ENCODE results near the gene MAP2K7.
"Not testable (repeated sequence)": the region's sequence is repeated elsewhere in the genome, so short reads cannot be mapped to it uniquely, and the experiment has no call there.

The MAP2K7 gene

GRCh38 chr19:7927605-7928333, 24.1 kb downstream of the MAP2K7 start:
- no peak for DNase-seq (ENCODE audit: low spot score)
- in situ Hi-C loops (cut with MboI; ENCODE audit: low pct_unique_long_range_greater_than_20kb, low sequenced_read_pairs, unreplicated experiment), result no loop called here
- no peak for TF ChIP-seq CTCF (IDR thresholded peaks at IDR 0.05; ENCODE audit: extremely low read depth, insufficient read depth, missing control alignments)

- no peak for DNase-seq (ENCODE audit: low spot score)
- no peak for TF ChIP-seq CTCF (IDR thresholded peaks at IDR 0.05; ENCODE audit: extremely low read depth, insufficient read depth, missing control alignments)
- in situ Hi-C loops (cut with MboI; ENCODE audit: low pct_unique_long_range_greater_than_20kb, low sequenced_read_pairs, unreplicated experiment), result no loop called here
Measured at GRCh38 chr19:7928334-7928706, 24.6 kb downstream of the MAP2K7 start.

- peak; percentile 78 for DNase-seq (ENCODE audit: low spot score)
Measured at GRCh38 chr19:7928741-7929701, 25.3 kb downstream of the MAP2K7 start.

GRCh38 chr19:7930030-7930429, 26.4 kb downstream of the MAP2K7 start:
- DNase-seq (ENCODE audit: low spot score); in situ Hi-C loops (cut with MboI; ENCODE audit: low pct_unique_long_range_greater_than_20kb, low sequenced_read_pairs, unreplicated experiment): not testable (repeated sequence)

More at GRCh38 chr19:7928741-7929701, 25.3 kb downstream of the MAP2K7 start:
- in situ Hi-C loops (cut with MboI; ENCODE audit: low pct_unique_long_range_greater_than_20kb, low sequenced_read_pairs, unreplicated experiment), result no loop called here
- TF ChIP-seq CTCF (IDR thresholded peaks at IDR 0.05; ENCODE audit: extremely low read depth, insufficient read depth, missing control alignments), result peak; percentile 59

GRCh38 chr19:7930765-7931164, 27.1 kb downstream of the MAP2K7 start:
- DNase-seq (ENCODE audit: low spot score), result no peak
- TF ChIP-seq CTCF (IDR thresholded peaks at IDR 0.05; ENCODE audit: extremely low read depth, insufficient read depth, missing control alignments), result no peak
- in situ Hi-C loops (cut with MboI; ENCODE audit: low pct_unique_long_range_greater_than_20kb, low sequenced_read_pairs, unreplicated experiment), result no loop called here

GRCh38 chr19:7931221-7932061, 27.8 kb downstream of the MAP2K7 start:
- no peak for TF ChIP-seq CTCF (IDR thresholded peaks at IDR 0.05; ENCODE audit: extremely low read depth, insufficient read depth, missing control alignments)
- in situ Hi-C loops (cut with MboI; ENCODE audit: low pct_unique_long_range_greater_than_20kb, low sequenced_read_pairs, unreplicated experiment), result no loop called here
- DNase-seq (ENCODE audit: low spot score), result no peak

Data from GM13977 (cell line).